ENCODE results near the gene CCDC142. TPM values are rescaled to one million over a fixed set of nuclear protein-coding genes. Genes with fewer than 3 reads are reported as not detected.

CCDC142 gene
- total and polyA plus RNA-seq, 3 donors from 2014 or later: 15.5 to 30.2 (median 29.4) TPM

- H3K9me3 ChIP-seq: no peaks in the 10 kb centered on the region
- intact Hi-C loops (cut with DNase I; ENCODE audit: low total_unique reads): no loop called here
- no peak overlapping the region for H3K27ac ChIP-seq
- no peak overlapping the region for H3K4me3 ChIP-seq
- DNase-seq: no peak
- H3K36me3 ChIP-seq (ENCODE audit: low read depth, missing control alignments): no peaks in the 10 kb centered on the region
- WGBS, 2 donors: 93 to 100% methylated on average over 3 of the region's 3 CpGs
- H3K4me1 ChIP-seq: peaks cover 9% of the 10 kb centered on the region
- no peaks in the 10 kb centered on the region for H3K27me3 ChIP-seq
- TF ChIP-seq POLR2A (IDR thresholded peaks at IDR 0.05): no peak
- TF ChIP-seq CTCF (IDR thresholded peaks at IDR 0.05): no peak
These were observed 10.7 kb upstream of the CCDC142 start for GRCh38 chr2:74493546-74493945.

- WGBS, 2 donors: 94 to 95% methylated on average over 11 to 12 of the region's 12 CpGs
- no peaks in the 10 kb centered on the region for H3K9me3 ChIP-seq
- H3K4me1 ChIP-seq: no peaks in the 10 kb centered on the region
- TF ChIP-seq CTCF (IDR thresholded peaks at IDR 0.05): no peak
- no peak for TF ChIP-seq POLR2A (IDR thresholded peaks at IDR 0.05)
- H3K27ac ChIP-seq: no peak overlapping the region
- intact Hi-C loops (cut with DNase I; ENCODE audit: low total_unique reads): no loop called here
- no peaks in the 10 kb centered on the region for H3K27me3 ChIP-seq
- H3K4me3 ChIP-seq: no peak overlapping the region
- H3K36me3 ChIP-seq (ENCODE audit: low read depth, missing control alignments): no peaks in the 10 kb centered on the region
- no peak for DNase-seq
These were observed 9.1 kb upstream of the CCDC142 start for GRCh38 chr2:74491648-74492544.

GRCh38 chr2:74489906-74490305, 7.1 kb upstream of the CCDC142 start:
- no peak for DNase-seq
- WGBS, 2 donors: 92 to 100% methylated on average over 2 to 9 of the region's 9 CpGs
- intact Hi-C loops (cut with DNase I; ENCODE audit: low total_unique reads): loop anchor here (10.0 kb wide), 1 partner anchor 95 kb away; no protein-coding TSS in a partner anchor
- H3K4me3 ChIP-seq: no peak overlapping the region
- no peaks in the 10 kb centered on the region for H3K27me3 ChIP-seq
- H3K9me3 ChIP-seq: no peaks in the 10 kb centered on the region
- H3K4me1 ChIP-seq: no peaks in the 10 kb centered on the region
- H3K36me3 ChIP-seq (ENCODE audit: low read depth, missing control alignments): no peaks in the 10 kb centered on the region
- no peak overlapping the region for H3K27ac ChIP-seq
- TF ChIP-seq POLR2A (IDR thresholded peaks at IDR 0.05) (no peak), CTCF (IDR thresholded peaks at IDR 0.05) (no peak)

- no peak overlapping the region for H3K27ac ChIP-seq
- DNase-seq: no peak
- intact Hi-C loops (cut with DNase I; ENCODE audit: low total_unique reads): loop anchor here (10.0 kb wide), 1 partner anchor 96 kb away; no protein-coding TSS in a partner anchor
- H3K27me3 ChIP-seq: no peaks in the 10 kb centered on the region
- H3K4me3 ChIP-seq: no peak overlapping the region
- 86% methylated on average over 9 of the region's 9 CpGs for WGBS, 2 donors
- no peaks in the 10 kb centered on the region for H3K9me3 ChIP-seq
- no peaks in the 10 kb centered on the region for H3K36me3 ChIP-seq (ENCODE audit: low read depth, missing control alignments)
- peaks cover 3% of the 10 kb centered on the region for H3K4me1 ChIP-seq
- no peak for TF ChIP-seq CTCF (IDR thresholded peaks at IDR 0.05)
- TF ChIP-seq POLR2A (IDR thresholded peaks at IDR 0.05): no peak
These were observed 6.1 kb upstream of the CCDC142 start for GRCh38 chr2:74488643-74489481.

Data from testis (tissue), 3 donors.